ENCODE measurements around the gene WNT11.

WNT11 gene

GRCh38 chr11:76203937-76204336, 2.4 kb downstream of the WNT11 start:
- H3K9me2 ChIP-seq (replicated peaks; ENCODE audit: control insufficient read depth, low read length) = no peaks in the 10 kb centered on the region
- no peak overlapping the region for H3K4me3 ChIP-seq (ENCODE audit: low read length)
- no peaks in the 10 kb centered on the region for H3K36me3 ChIP-seq (ENCODE audit: control insufficient read depth, low read length)
- TF ChIP-seq CTCF (IDR thresholded peaks at IDR 0.05; ENCODE audit: low read depth, low read length, poor library complexity, severe bottlenecking) (no peak), EZH2phosphoT487 (IDR thresholded peaks at IDR 0.05; ENCODE audit: borderline replicate concordance, low read length) (no peak)
- H3K9me3 ChIP-seq (ENCODE audit: control insufficient read depth, insufficient read depth, low read length) = no peaks in the 10 kb centered on the region
- no peaks in the 10 kb centered on the region for H3K79me2 ChIP-seq (ENCODE audit: control insufficient read depth, low read length)
- H3K4me1 ChIP-seq (ENCODE audit: control insufficient read depth, low read length) = peaks cover 30% of the 10 kb centered on the region
- H4K20me1 ChIP-seq (ENCODE audit: control insufficient read depth, insufficient read depth, low read depth, low read length) = peaks cover 5% of the 10 kb centered on the region; the same call in 1 of the 2 replicates
- no peak overlapping the region for H3K4me2 ChIP-seq (ENCODE audit: low read length)
- H3K27ac ChIP-seq (ENCODE audit: low read depth, low read length) = no peak overlapping the region
- H3F3A ChIP-seq (ENCODE audit: control insufficient read depth, insufficient read depth) = no peaks in the 10 kb centered on the region; the same call in 1 of the 2 replicates
- peaks cover 46% of the 10 kb centered on the region for H3K27me3 ChIP-seq (ENCODE audit: control insufficient read depth, low read length)

- no peak overlapping the region for H3K4me2 ChIP-seq (ENCODE audit: low read length)
- H3K36me3 ChIP-seq (ENCODE audit: control insufficient read depth, low read length) = no peaks in the 10 kb centered on the region
- peaks cover 40% of the 10 kb centered on the region for H3K27me3 ChIP-seq (ENCODE audit: control insufficient read depth, low read length)
- no peaks in the 10 kb centered on the region for H3K79me2 ChIP-seq (ENCODE audit: control insufficient read depth, low read length)
- no peaks in the 10 kb centered on the region; the same call in 1 of the 2 replicates for H3F3A ChIP-seq (ENCODE audit: control insufficient read depth, insufficient read depth)
- peaks cover 5% of the 10 kb centered on the region; the same call in 1 of the 2 replicates for H4K20me1 ChIP-seq (ENCODE audit: control insufficient read depth, insufficient read depth, low read depth, low read length)
- no peaks in the 10 kb centered on the region for H3K9me2 ChIP-seq (replicated peaks; ENCODE audit: control insufficient read depth, low read length)
- H3K9me3 ChIP-seq (ENCODE audit: control insufficient read depth, insufficient read depth, low read length) = no peaks in the 10 kb centered on the region
- TF ChIP-seq CTCF (IDR thresholded peaks at IDR 0.05; ENCODE audit: low read depth, low read length, poor library complexity, severe bottlenecking) (no peak), EZH2phosphoT487 (IDR thresholded peaks at IDR 0.05; ENCODE audit: borderline replicate concordance, low read length) (no peak)
- H3K4me3 ChIP-seq (ENCODE audit: low read length) = no peak overlapping the region
- H3K27ac ChIP-seq (ENCODE audit: low read depth, low read length) = no peak overlapping the region
- peaks cover 24% of the 10 kb centered on the region for H3K4me1 ChIP-seq (ENCODE audit: control insufficient read depth, low read length)
Measured at GRCh38 chr11:76203131-76203925, 3.0 kb downstream of the WNT11 start.

DNA sequence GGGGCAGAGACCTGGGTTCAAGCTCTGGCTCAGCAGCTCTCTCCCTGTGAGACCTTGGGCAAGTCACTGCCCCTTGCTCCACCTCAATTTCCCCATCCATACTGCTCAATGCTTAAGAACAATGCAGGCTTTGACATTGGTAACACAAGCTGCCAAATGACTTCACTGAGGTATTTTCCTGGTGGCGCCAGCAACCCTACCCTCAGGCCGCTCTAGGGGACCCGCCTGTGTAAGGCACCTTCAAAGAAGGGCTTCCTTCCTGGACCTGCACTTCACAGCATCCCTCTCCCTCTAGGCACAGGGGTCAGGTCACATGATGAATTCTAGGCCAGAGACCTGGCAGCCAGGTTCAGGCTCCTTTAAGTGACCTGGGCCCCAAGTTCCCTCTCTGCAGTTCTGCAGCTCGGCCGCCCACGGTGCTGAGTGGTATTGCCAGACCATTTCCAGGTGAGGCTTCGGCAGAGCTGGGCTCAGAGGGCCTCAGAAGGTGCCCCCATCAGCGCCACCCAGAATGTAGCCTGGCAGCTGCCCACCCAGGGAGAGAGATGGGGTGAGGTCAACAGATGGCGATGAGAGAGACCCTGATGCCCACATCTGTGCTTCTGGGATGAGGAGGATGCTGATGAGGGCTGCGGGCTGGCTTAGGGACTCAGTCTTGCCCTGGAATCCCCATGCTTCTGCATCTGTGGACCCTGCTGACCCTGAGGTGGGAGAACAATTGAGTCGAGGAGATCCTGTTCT, 4.5 kb downstream of the WNT11 start:
- no peak overlapping the region for H3K27ac ChIP-seq (ENCODE audit: low read depth, low read length)
- H3K36me3 ChIP-seq (ENCODE audit: control insufficient read depth, low read length) = no peaks in the 10 kb centered on the region
- no peaks in the 10 kb centered on the region for H3F3A ChIP-seq (ENCODE audit: control insufficient read depth, insufficient read depth)
- TF ChIP-seq CTCF (IDR thresholded peaks at IDR 0.05; ENCODE audit: low read depth, low read length, poor library complexity, severe bottlenecking) (no peak), EZH2phosphoT487 (IDR thresholded peaks at IDR 0.05; ENCODE audit: borderline replicate concordance, low read length) (no peak)
- H3K4me3 ChIP-seq (ENCODE audit: low read length) = no peak overlapping the region
- H3K4me2 ChIP-seq (ENCODE audit: low read length) = no peak overlapping the region
- no peaks in the 10 kb centered on the region for H3K9me3 ChIP-seq (ENCODE audit: control insufficient read depth, insufficient read depth, low read length)
- H3K79me2 ChIP-seq (ENCODE audit: control insufficient read depth, low read length) = no peaks in the 10 kb centered on the region
- no peaks in the 10 kb centered on the region for H4K20me1 ChIP-seq (ENCODE audit: control insufficient read depth, insufficient read depth, low read depth, low read length)
- H3K4me1 ChIP-seq (ENCODE audit: control insufficient read depth, low read length) = peaks cover 9% of the 10 kb centered on the region
- H3K27me3 ChIP-seq (ENCODE audit: control insufficient read depth, low read length) = peaks cover 25% of the 10 kb centered on the region
- H3K9me2 ChIP-seq (replicated peaks; ENCODE audit: control insufficient read depth, low read length) = no peaks in the 10 kb centered on the region

All from DOHH2 (cell line).